ENCODE data around the gene TRHDE.
"Not testable (repeated sequence)": the region's sequence is repeated elsewhere in the genome, so short reads cannot be mapped to it uniquely, and the experiment has no call there.

GRCh38 chr12:72712025-72712424 is 439.9 kb downstream of the TRHDE start:
- not testable (repeated sequence) for TF ChIP-seq POLR2A, CTCF (IDR thresholded peaks at IDR 0.05)
